ENCODE results near the gene NTM.

The NTM gene

GRCh38 chr11:132032555-132032954 lies 662.1 kb downstream of the NTM start:
- DNase-seq = no peak

DNA sequence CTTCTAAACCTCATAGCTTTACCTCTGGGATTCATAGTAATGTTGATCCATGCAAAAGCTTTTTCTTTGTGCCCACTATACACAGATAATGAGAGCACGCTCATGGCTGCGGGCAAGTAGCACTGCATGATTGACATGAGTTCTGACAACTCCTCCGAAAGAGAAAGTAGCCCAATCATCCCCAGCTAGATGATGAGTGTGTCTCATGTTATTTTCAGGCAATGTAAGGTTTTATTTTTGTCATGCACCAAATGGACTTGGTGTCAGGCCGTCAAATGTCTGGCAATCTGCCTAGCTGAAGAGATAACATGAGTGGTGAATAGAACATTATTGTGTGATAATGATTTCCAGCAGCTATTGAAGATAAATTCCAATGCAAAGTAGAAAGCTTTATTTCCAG lies 662.6 kb downstream of the NTM start:
- no peak for DNase-seq

DNA sequence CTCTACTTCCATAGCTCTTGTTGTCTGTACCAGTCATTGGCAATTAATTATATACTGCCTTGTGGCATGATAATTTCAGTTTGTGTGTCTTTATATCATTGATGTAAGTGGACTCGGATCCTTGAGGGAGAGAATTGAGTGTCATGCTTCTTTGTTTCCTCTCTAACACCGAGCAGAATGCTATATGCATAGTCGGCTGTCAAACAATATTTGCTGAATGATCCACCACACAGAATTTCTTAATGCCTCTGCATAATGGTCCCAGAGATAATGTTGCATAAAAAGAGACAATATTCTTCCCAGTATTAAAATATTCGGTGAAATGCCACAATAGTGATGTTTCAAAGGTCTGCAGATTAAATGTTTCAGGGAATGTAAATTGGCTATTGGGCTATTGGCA lies 664.8 kb downstream of the NTM start:
- DNase-seq = peak in 1 of 2 donors; percentile 29

DNA sequence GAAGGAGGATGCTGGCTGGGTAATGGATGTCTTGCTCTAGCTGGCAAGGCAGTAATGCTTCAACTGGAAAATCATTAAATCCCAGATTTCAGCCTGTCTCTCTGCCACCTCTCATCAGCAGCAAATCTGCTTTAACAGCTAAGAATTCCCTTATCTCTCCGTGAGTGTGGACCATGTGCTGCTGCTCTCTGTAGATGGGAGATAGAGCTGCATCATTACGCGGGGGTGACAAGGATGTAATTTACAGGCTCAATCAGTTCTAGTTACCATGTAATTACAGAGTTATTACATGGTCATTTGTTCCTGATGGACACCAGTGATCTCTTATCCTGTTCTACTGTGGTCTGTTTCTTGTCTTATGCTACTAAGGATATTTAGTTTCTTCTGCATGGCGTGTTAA lies 665.4 kb downstream of the NTM start:
- no peak for DNase-seq

GRCh38 chr11:132036220-132036619 lies 665.8 kb downstream of the NTM start:
- DNase-seq = no peak

GRCh38 chr11:132036746-132037466 lies 666.5 kb downstream of the NTM start:
- DNase-seq = no peak

DNA sequence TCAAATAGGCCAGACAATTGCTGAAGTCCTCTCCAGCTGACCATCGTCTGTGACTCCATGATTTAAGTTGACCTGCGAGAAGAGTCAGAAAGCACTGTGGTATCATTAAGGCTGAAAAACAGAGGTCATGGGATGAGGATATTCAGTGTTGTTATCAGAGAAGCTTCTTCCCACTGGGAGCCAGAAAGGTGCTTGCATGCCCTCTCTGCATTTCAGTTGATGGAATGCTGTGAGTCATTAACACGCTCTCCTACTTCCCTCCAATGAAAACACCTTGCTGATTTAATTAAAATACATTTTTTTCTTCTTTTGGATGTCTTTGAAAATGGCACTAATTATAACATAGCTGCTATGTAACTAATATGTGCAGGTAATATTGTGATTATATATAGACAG lies 667.0 kb downstream of the NTM start:
- DNase-seq = no peak

DNA sequence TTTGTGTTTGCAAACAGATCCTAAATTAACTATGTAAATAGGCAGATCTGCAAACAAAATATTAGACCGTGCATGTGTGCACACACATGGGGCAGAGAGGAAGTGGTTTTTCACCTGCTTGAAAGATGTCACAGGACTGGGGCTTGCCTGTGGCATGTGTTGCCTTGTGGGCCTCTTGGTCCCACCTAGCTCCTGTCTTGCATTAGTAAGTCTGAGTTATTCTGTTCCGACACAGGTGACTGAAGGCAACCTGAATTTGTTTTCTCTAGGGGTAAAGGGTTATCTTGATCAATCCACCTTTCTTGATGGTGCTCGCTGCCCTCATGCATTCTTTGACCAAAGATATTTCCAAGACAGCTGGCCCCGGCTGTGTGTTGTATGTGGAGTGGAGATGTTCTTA lies 667.5 kb downstream of the NTM start:
- DNase-seq = no peak

GRCh38 chr11:132039521-132039920 lies 669.1 kb downstream of the NTM start:
- no peak for DNase-seq

DNA sequence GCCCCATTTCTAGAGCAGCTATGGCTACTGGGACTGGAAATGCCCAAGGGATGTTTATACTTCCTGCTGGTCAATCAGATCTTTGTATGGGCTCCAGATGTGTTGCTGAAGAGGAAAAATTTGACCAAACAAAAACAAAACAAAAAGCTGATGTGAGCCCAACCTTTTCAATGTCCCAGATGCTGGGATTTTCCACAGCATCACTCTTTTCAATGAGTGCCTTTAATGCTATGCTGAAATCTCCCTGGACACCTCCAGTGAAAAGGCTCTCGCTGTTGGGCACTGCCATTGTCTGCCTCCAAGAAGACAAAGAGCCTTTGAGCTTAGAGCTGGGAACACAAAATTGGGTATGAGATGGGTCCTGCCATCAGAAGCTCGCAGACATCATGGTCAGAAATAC lies 671.9 kb downstream of the NTM start:
- DNase-seq = no peak

- DNase-seq = no peak
These were observed 673.3 kb downstream of the NTM start for GRCh38 chr11:132043714-132044113.

GRCh38 chr11:132045107-132045506 lies 674.7 kb downstream of the NTM start:
- DNase-seq = peak; percentile 59 to 66

- DNase-seq = no peak
These were observed 676.0 kb downstream of the NTM start for GRCh38 chr11:132046288-132046865.

DNA sequence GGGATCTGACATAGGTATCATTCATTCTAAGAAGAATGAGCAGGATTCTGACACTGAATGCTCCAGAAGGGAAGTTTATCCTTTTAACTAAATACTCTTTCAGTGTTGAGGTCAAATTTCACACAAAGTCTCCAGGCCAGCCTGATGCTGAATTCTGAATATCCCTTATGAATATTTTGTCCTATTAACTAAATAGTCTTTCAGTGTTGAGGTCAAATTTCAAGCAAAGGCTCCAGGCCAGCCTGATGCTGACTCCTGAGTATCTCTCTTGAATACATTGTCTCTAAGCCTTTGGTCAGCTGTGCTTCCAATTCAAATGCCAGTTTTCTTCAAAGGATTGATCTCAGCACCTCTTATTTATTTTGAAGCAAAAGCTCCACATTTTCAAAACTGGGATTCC lies 676.8 kb downstream of the NTM start:
- no peak for DNase-seq

GRCh38 chr11:132048040-132048439 lies 677.6 kb downstream of the NTM start:
- DNase-seq = no peak

- no peak for DNase-seq
These were observed 678.8 kb downstream of the NTM start for GRCh38 chr11:132049205-132049604.

GRCh38 chr11:132050049-132050448 lies 679.6 kb downstream of the NTM start:
- DNase-seq = peak; percentile 46 to 66

- peak; percentile 27 to 65 for DNase-seq
These were observed 680.3 kb downstream of the NTM start for GRCh38 chr11:132050577-132051165.

DNA sequence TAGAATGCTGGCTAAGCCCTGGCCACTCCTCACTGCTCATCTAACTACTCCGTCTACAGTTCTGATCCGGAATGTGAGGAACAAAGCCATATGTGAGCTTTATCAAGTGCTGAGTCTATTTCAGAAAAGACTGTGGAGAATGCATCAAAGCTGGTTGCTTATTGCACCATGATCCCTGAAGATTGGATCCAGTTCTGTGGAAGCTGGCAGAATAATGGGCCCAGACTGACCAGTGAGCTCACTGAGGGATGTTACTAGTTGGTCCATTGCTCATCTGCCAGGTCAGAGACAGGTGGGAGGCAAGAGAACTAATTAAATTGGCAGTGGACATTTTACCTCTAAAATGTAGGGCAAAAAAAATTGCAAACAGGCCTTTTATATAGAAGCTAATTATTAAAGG lies 681.3 kb downstream of the NTM start:
- DNase-seq = no peak

- no peak for DNase-seq
These were observed 681.9 kb downstream of the NTM start for GRCh38 chr11:132052342-132052741.

DNA sequence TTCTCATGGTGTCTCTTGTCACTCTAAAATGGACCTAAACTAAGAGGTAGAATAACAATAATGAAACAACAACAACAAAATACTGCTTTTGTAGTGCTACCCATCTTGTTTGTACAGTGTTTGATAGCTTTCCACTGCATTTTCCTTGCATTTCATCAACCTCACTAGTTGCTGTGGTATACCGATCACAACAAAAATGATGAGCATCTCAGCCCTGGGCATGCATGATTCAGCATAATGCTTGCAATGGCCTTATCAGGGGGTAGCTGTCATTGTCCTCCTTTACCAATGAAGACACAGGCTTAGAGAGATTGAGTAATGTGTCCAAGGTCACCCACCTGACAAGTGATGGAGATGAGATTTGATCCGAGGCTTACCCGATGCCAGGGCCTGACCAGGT lies 682.5 kb downstream of the NTM start:
- DNase-seq = no peak

DNA sequence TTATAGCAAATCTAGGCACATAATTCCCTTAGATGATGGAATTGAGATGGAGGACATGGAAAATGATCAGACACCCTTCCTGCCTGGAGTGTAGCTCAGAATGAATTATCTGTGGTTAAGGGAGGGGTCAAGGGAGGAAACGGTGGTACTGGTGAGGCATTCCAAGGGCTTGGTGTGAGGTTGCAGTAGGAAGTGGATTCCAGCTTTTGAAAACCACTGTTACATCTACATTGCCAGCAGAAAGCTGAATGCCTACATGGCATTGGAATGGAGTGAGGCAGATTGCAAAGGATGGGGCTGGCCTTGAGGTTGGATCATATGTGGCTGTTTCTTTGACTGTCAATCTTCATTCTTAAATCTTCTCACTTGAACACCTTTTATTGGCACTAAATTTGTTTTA lies 684.4 kb downstream of the NTM start:
- no peak for DNase-seq

GRCh38 chr11:132055296-132055695 lies 684.9 kb downstream of the NTM start:
- DNase-seq = no peak

- DNase-seq = peak; percentile 70 to 83
These were observed 686.3 kb downstream of the NTM start for GRCh38 chr11:132056689-132057088.
